Suprapubic skin (tissue), 4 donors: ENCODE measurements around the gene NDUFC2. TPM values are rescaled to one million over a fixed set of nuclear protein-coding genes. Genes with fewer than 3 reads are reported as not detected.

Experiments used
- DNase-seq, 2 donors: peaks; one replicate each; pipeline ENCODE4 v3.0.0-alpha.2; 2019; ENCODE audit warnings: low spot score in 2 of 2
- H3K27ac ChIP-seq: fragments of 200-600 bp; sonication (generic); one replicate; pipeline ENCODE4 v1.5.1; 2019
- H3K27me3 ChIP-seq: fragments of 200-600 bp; sonication (generic); one replicate; pipeline ENCODE4 v1.5.1; 2019
- H3K36me3 ChIP-seq: fragments of 200-600 bp; sonication (generic); one replicate; pipeline ENCODE4 v1.5.1; 2019
- H3K4me1 ChIP-seq: fragments of 200-600 bp; sonication (generic); one replicate; pipeline ENCODE4 v1.5.1; 2019
- H3K4me3 ChIP-seq: fragments of 200-600 bp; sonication (generic); one replicate; pipeline ENCODE4 v1.5.1; 2019; ENCODE audit warnings: mild to moderate bottlenecking
- H3K9me3 ChIP-seq: fragments of 200-600 bp; sonication (generic); one replicate; pipeline ENCODE4 v1.5.1; 2019
- EP300 ChIP-seq: sonication (generic); formaldehyde crosslinking; IDR thresholded peaks from one replicate; pipeline ENCODE4 v1.6.1; 2017; ENCODE audit warnings: antibody characterized with exemption
- POLR2A ChIP-seq, 2 donors: fragments of 450-650 bp; IDR thresholded peaks; one replicate each; pipeline ENCODE4 v1.6.1; 2017; ENCODE audit warnings: antibody characterized with exemption in 2 of 2, mild to moderate bottlenecking in 2 of 2, moderate library complexity in 2 of 2
- POLR2AphosphoS5 ChIP-seq, 3 donors: sonication (generic); formaldehyde crosslinking; IDR thresholded peaks; one replicate each; pipeline ENCODE4 v1.6.1; 2017; ENCODE audit warnings: antibody characterized with exemption in 3 of 3
- WGBS: methylation state at CpG from one replicate; pipeline ENCODE4 v1.1.5; 2018; 5-methylcytosine and 5-hydroxymethylcytosine counted together
- total RNA-seq, 4 donors: library from RNA; depleted of rRNA; stranded (reverse); fragments of >200 nt; gene quantifications; one replicate each; pipeline ENCODE4 v1.1.0, GENCODE V29; 2016
- TF ChIP-seq, protein P1 (sequence below), 2 donors: fragments of 200-600 bp in 1 of 2; fragments of 450-650 bp in 1 of 2; sonication (generic) in 1 of 2; IDR thresholded peaks; one replicate each; pipeline ENCODE4 v1.5.1; 2016 to 2019; ENCODE audit warnings: antibody characterized with exemption in 2 of 2, mild to moderate bottlenecking in 1 of 2, moderate library complexity in 1 of 2

Gene NDUFC2
- total RNA-seq, 4 donors from 2014 or later, result 100 to 161 (median 115) TPM

- Histone ChIP-seq H3K4me1 (peaks cover 11% of the 10 kb centered on the region), H3K4me3 (no peak overlapping the region), H3K9me3 (no peaks in the 10 kb centered on the region), H3K27ac (no peak overlapping the region), H3K36me3 (no peaks in the 10 kb centered on the region), H3K27me3 (no peaks in the 10 kb centered on the region)
- TF ChIP-seq EP300, result no peak
- TF ChIP-seq POLR2AphosphoS5 (IDR thresholded peaks at IDR 0.05), result no peak
- TF ChIP-seq, protein P1, sequence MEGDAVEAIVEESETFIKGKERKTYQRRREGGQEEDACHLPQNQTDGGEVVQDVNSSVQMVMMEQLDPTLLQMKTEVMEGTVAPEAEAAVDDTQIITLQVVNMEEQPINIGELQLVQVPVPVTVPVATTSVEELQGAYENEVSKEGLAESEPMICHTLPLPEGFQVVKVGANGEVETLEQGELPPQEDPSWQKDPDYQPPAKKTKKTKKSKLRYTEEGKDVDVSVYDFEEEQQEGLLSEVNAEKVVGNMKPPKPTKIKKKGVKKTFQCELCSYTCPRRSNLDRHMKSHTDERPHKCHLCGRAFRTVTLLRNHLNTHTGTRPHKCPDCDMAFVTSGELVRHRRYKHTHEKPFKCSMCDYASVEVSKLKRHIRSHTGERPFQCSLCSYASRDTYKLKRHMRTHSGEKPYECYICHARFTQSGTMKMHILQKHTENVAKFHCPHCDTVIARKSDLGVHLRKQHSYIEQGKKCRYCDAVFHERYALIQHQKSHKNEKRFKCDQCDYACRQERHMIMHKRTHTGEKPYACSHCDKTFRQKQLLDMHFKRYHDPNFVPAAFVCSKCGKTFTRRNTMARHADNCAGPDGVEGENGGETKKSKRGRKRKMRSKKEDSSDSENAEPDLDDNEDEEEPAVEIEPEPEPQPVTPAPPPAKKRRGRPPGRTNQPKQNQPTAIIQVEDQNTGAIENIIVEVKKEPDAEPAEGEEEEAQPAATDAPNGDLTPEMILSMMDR (IDR thresholded peaks at IDR 0.05), result no peak
- no peak for TF ChIP-seq POLR2A (IDR thresholded peaks at IDR 0.05)
- WGBS, result 67% methylated on average over 4 of the region's 4 CpGs
- no peak for DNase-seq
These were observed 59.9 kb downstream of the NDUFC2 start for GRCh38 chr11:78019808-78020207.

Other genes starting within 250 kb of the NDUFC2 start
- 10 to 100 TPM; 18.8 to 73.9 (median 26.4) TPM for gene INTS4, start 85.2 kb downstream of the NDUFC2 start, total RNA-seq
- 1 to 10 TPM; 1.8 to 6.0 (median 3.3) TPM for gene KCTD14, start 56.6 kb downstream of the NDUFC2 start, total RNA-seq
- gene THRSP, start 16.0 kb downstream of the NDUFC2 start, total RNA-seq, result 100 to 1,000 TPM in 1 of 4 donors, 10 to 100 TPM in 3; 17.9 to 129 (median 47.3) TPM
- gene ALG8, start 59.8 kb upstream of the NDUFC2 start, total RNA-seq, result 10 to 100 TPM; 15.6 to 26.7 (median 21.2) TPM
- gene KCTD21, start 108.8 kb upstream of the NDUFC2 start, total RNA-seq, result 10 to 100 TPM in 1 of 4 donors, 1 to 10 TPM in 3; 3.6 to 11.1 (median 4.3) TPM
- 1 to 10 TPM; 2.3 to 9.6 (median 5.6) TPM for gene USP35, start 109.1 kb upstream of the NDUFC2 start, total RNA-seq